K562 (cell line): Measurements from ENCODE around the gene IPPK. TPM values are rescaled to one million over a fixed set of nuclear protein-coding genes. Genes with fewer than 3 reads are reported as not detected.

Source experiments
- ATAC-seq: fragments of 200-7000 bp; cut with Tn5 transposase; 3 replicates; pipeline ENCODE4 v1.9.1; 2020; ENCODE audit warnings: moderate library complexity
- BruUV-seq: library from RNA; stranded (reverse); fragments of 400-500 nt; replicated peaks from 2 replicates; lab custom pipeline; 2021; lab: Mats Ljungman, UMichigan
- CTCF ChIA-PET: fragments of 300-600 bp; formaldehyde crosslinking; extraction: SDS; loops from one replicate; lab custom pipeline; 2021; ENCODE audit warnings: low intra/inter-chr PET ratio; lab: Yijun Ruan, JAX
- POLR2A ChIA-PET: fragments of 300-600, 350-650 bp; sonication (Branson Sonifier 250); formaldehyde crosslinking; extraction: SDS; loops from one replicate; lab custom pipeline; 2021; ENCODE audit warnings: antibody characterized with exemption, inconsistent platforms; lab: Yijun Ruan, JAX
- DNase-seq, 4 experiments: peaks; one replicate each; pipeline versions ENCODE4 v3.0.0 to v3.0.0-alpha.2; 2011 to 2018; ENCODE audit warnings: low spot score in 3 of 4, mixed read lengths in 3 of 4; ENCODE audit errors: extremely low read depth in 1 of 4
- FAIRE-seq: peaks from 2 replicates; lab custom pipeline; 2011; peaks lifted over from hg19 to GRCh38; lab: Jason Lieb, UNC
- H2AFZ ChIP-seq: 2 replicates; pipeline ENCODE4 v1.6.0; 2011; ENCODE audit warnings: low read depth, low read length, control low read depth, inconsistent platforms
- H3K27ac ChIP-seq: fragments of 200-600 bp; 3 replicates; pipeline ENCODE4 v1.8.0; 2011; ENCODE audit warnings: low read depth, mild to moderate bottlenecking, control low read depth, inconsistent platforms, low read length, moderate library complexity, mixed read lengths; ENCODE audit errors: extremely low read depth
- H3K27me3 ChIP-seq, 2 experiments: fragments of 300-600 bp in 1 of 2; 2 replicates in 1 of 2; 3 replicates in 1 of 2; pipeline versions ENCODE4 v1.6.0 to v1.8.0; 2011; ENCODE audit warnings: inconsistent platforms in 2 of 2, low read length in 2 of 2, mild to moderate bottlenecking in 1 of 2, mixed read lengths in 1 of 2, moderate library complexity in 1 of 2; ENCODE audit not compliant: control insufficient read depth in 2 of 2, insufficient read depth in 2 of 2
- H3K36me3 ChIP-seq: fragments of 300-600 bp; 3 replicates; pipeline ENCODE4 v1.8.0; 2011; ENCODE audit warnings: mild to moderate bottlenecking, low read length, inconsistent platforms; ENCODE audit not compliant: control insufficient read depth, insufficient read depth
- H3K4me1 ChIP-seq, 2 experiments: fragments of 200-600 bp in 1 of 2; replicated peaks in 1 of 2; 2 replicates in 1 of 2; 3 replicates in 1 of 2; pipeline versions ENCODE4 v1.5.1 to v1.8.0; 2011; ENCODE audit warnings: inconsistent platforms in 2 of 2, low read length in 2 of 2, mild to moderate bottlenecking in 1 of 2, mixed read lengths in 1 of 2, moderate library complexity in 1 of 2; ENCODE audit not compliant: control insufficient read depth in 2 of 2, insufficient read depth in 2 of 2
- H3K4me2 ChIP-seq: 2 replicates; pipeline ENCODE4 v1.6.1; 2011; ENCODE audit warnings: low read length, control low read depth, inconsistent platforms, mixed read lengths; ENCODE audit not compliant: insufficient read depth
- H3K4me3 ChIP-seq: fragments of 200-600 bp; sonication (generic), shearing (Covaris generic); 2 replicates; pipeline ENCODE4 v1.5.1; 2016; ENCODE audit warnings: control low read depth, inconsistent platforms
- H3K79me2 ChIP-seq: fragments of 200-600 bp; 3 replicates; pipeline ENCODE4 v1.8.0; 2011; ENCODE audit warnings: low read length, inconsistent platforms; ENCODE audit not compliant: control insufficient read depth, insufficient read depth
- H3K9ac ChIP-seq, 2 experiments: 2 replicates each; pipeline versions ENCODE4 v1.6.0 to v1.6.1; 2011; ENCODE audit warnings: low read depth in 2 of 2, low read length in 2 of 2, control low read depth in 1 of 2, inconsistent platforms in 1 of 2, mild to moderate bottlenecking in 1 of 2, mixed read lengths in 1 of 2; ENCODE audit not compliant: insufficient read depth in 1 of 2
- H3K9me1 ChIP-seq: one replicate; pipeline ENCODE4 v1.6.0; 2011; ENCODE audit warnings: inconsistent platforms, mild to moderate bottlenecking, low read length, moderate library complexity; ENCODE audit not compliant: control insufficient read depth, insufficient read depth
- H3K9me3 ChIP-seq: replicated peaks from 2 replicates; pipeline ENCODE4 v1.5.1; 2011; ENCODE audit warnings: low read depth, low read length, inconsistent platforms; ENCODE audit not compliant: control insufficient read depth, insufficient read depth
- H4K20me1 ChIP-seq: replicated peaks from 2 replicates; pipeline ENCODE4 v1.6.1; 2011; ENCODE audit warnings: low read length, inconsistent platforms, mixed read lengths; ENCODE audit not compliant: control insufficient read depth, insufficient read depth
- KLF10 ChIP-seq: fragments of 250-450 bp; sonication (Bioruptor Pico); IDR thresholded peaks from 2 replicates; pipeline ENCODE4 v1.6.1; 2021; ENCODE audit warnings: matching md5 sums
- SMAD2 ChIP-seq: fragments of 150-350 bp; IDR thresholded peaks from 2 replicates; pipeline ENCODE4 v1.6.1; 2014; ENCODE audit warnings: low read depth, mild to moderate bottlenecking, low read length
- TAF9B ChIP-seq: fragments of 450-650 bp; IDR thresholded peaks from 2 replicates; pipeline ENCODE4 v1.6.1; 2018; ENCODE audit warnings: mild to moderate bottlenecking; ENCODE audit not compliant: partially characterized antibody
- ZNF239 ChIP-seq: fragments of 250-450 bp; sonication (Bioruptor Pico); IDR thresholded peaks from 2 replicates; pipeline ENCODE4 v1.4.0; 2020; ENCODE audit warnings: mild to moderate bottlenecking
- WGBS: fragments of 100-300 bp; shearing (Covaris generic); methylation state at CpG from one replicate; pipeline ENCODE4 v1.1.6; 2016; ENCODE audit warnings: low coverage, mixed read lengths; ENCODE audit not compliant: insufficient coverage; ENCODE audit errors: missing lambda C conversion rate; 5-methylcytosine and 5-hydroxymethylcytosine counted together
- in situ Hi-C: fragments of 300-500 bp; cut with MboI; formaldehyde crosslinking; loops from 4 replicates; pipeline ENCODE4 v1.15.0; 2018; ENCODE audit warnings: inconsistent platforms, mixed read lengths
- intact Hi-C: fragments of 100-400 bp; cut with micrococcal nuclease; formaldehyde crosslinking; loops from 2 replicates; pipeline ENCODE4 v1.14.2; 2022
- polyA plus RNA-seq, 8 experiments: library from polyadenylated mRNA; depleted of rRNA in 4 of 8; stranded (reverse) in 5 of 8; unstranded in 3 of 8; fragments of >200 nt; fragmentation: Nextera tagmentation in 2 of 8; fragmentation: Illumina TruSeq in 1 of 8; extraction: Ambion mirVana in 2 of 8; extraction: Trizol in 1 of 8; gene quantifications; 2 replicates each; pipeline versions ENCODE4 v1.2.1 to v1.2.3, GENCODE V29; 2011 to 2014; ENCODE audit warnings: inconsistent platforms in 1 of 8, missing spikeins in 1 of 8
- total RNA-seq, 7 experiments: library from RNA; depleted of rRNA in 6 of 7; stranded (reverse); fragments of >200 nt in 6 of 7; fragmentation: Illumina TruSeq in 2 of 7; extraction: Trizol in 2 of 7; gene quantifications; 2 replicates each; pipeline versions ENCODE4 v1.2.1 to v1.2.3, GENCODE V29; 2011 to 2021; ENCODE audit warnings: low replicate concordance in 1 of 7
- TF ChIP-seq, protein P1 (sequence below): fragments of 250-450 bp; sonication (Bioruptor Pico); IDR thresholded peaks from 2 replicates; pipeline ENCODE4 v1.4.0; 2020; ENCODE audit warnings: mild to moderate bottlenecking, moderate library complexity

Gene IPPK
- total and polyA plus RNA-seq, 9 of the 15 experiments (the other 6 are each of a cell fraction or from before 2014, with no cell fraction given) = 3.1 to 22.2 (median 11.2) TPM

GRCh38 chr9:92680166-92681119 lies 10.5 kb upstream of the IPPK start:
- Histone ChIP-seq H3K27ac (no peak overlapping the region), H3K9me1 (no peaks in the 10 kb centered on the region), H3K4me3 (no peak overlapping the region), H3K79me2 (no peaks in the 10 kb centered on the region), H4K20me1 (no peaks in the 10 kb centered on the region), H2AFZ (no peak overlapping the region), H3K9ac (0 out of 4 replicates have a peak overlapping the region, but pooled peaks of 1 of the 2 experiments have one; percentile 28), H3K27me3 (no peaks in the 10 kb centered on the region), H3K9me3 (no peaks in the 10 kb centered on the region), H3K4me1 (peaks cover 4 to 8% of the 10 kb centered on the region in 2 experiments; a peak in 4 of 5 replicates), H3K4me2 (no peak overlapping the region), H3K36me3 (no peaks in the 10 kb centered on the region)
- WGBS = 42% methylated on average over 11 of the region's 12 CpGs
- ChIA-PET POLR2A (interaction anchor here (0.7 to 1.2 kb wide), 3 partner anchors 10 to 30 kb away, joined by 3 to 4 read pairs (median 3); partner anchors contain the start of gene IPPK), CTCF (no interaction called here)
- DNase-seq (no peak), FAIRE-seq (no peak), ATAC-seq (peak; percentile 19; the same call in 2 of the 3 replicates)
- TF ChIP-seq TAF9B = no peak
- no peak for TF ChIP-seq ZNF239 (CRISPR knock-in tag)
- TF ChIP-seq, protein P1, sequence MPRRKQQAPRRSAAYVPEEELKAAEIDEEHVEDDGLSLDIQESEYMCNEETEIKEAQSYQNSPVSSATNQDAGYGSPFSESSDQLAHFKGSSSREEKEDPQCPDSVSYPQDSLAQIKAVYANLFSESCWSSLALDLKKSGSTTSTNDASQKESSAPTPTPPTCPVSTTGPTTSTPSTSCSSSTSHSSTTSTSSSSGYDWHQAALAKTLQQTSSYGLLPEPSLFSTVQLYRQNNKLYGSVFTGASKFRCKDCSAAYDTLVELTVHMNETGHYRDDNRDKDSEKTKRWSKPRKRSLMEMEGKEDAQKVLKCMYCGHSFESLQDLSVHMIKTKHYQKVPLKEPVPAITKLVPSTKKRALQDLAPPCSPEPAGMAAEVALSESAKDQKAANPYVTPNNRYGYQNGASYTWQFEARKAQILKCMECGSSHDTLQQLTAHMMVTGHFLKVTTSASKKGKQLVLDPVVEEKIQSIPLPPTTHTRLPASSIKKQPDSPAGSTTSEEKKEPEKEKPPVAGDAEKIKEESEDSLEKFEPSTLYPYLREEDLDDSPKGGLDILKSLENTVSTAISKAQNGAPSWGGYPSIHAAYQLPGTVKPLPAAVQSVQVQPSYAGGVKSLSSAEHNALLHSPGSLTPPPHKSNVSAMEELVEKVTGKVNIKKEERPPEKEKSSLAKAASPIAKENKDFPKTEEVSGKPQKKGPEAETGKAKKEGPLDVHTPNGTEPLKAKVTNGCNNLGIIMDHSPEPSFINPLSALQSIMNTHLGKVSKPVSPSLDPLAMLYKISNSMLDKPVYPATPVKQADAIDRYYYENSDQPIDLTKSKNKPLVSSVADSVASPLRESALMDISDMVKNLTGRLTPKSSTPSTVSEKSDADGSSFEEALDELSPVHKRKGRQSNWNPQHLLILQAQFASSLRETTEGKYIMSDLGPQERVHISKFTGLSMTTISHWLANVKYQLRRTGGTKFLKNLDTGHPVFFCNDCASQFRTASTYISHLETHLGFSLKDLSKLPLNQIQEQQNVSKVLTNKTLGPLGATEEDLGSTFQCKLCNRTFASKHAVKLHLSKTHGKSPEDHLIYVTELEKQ (CRISPR knock-in tag) = no peak
- no peak for TF ChIP-seq KLF10 (CRISPR knock-in tag)
- TF ChIP-seq SMAD2 = no peak
- BruUV-seq = no TSS peak
- intact Hi-C loops (no loop called here), in situ Hi-C loops (no loop called here)
